Measurements from ENCODE around the gene ZFAND5. TPM values are rescaled to one million over a fixed set of nuclear protein-coding genes. Genes with fewer than 3 reads are reported as not detected.

The ZFAND5 gene
- total RNA-seq, 1 donor from 2014 or later = 183 TPM

DNA sequence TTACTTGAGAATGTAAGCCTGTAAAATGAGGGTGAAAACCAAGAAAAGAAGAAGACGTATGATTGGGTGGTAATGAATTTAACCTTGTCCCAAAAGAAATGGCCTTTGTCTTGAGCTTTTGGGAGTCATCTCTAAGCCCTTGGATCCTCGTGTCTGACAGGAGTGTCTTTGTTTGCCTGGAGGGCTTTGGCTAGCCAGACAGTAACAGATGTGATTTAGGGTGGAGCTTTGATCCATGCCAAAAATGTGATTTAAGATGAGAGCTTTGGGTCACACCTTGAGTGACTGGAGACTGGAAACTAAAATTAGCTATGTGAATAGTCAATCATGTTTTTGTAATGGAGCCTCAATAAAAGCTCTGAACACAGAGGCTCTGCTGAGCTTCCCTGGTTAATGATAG is 25.9 kb upstream of the ZFAND5 start:
- Histone ChIP-seq H3K4me3 (no peak overlapping the region), H3K27ac (replicated peaks) (no peak overlapping the region), H3K27me3 (ENCODE audit: low read depth) (no peaks in the 10 kb centered on the region), H3K4me1 (no peaks in the 10 kb centered on the region), H3K9me3 (replicated peaks) (no peaks in the 10 kb centered on the region), H3K36me3 (no peaks in the 10 kb centered on the region)
- DNase-seq = no peak
- TF ChIP-seq, protein P1, sequence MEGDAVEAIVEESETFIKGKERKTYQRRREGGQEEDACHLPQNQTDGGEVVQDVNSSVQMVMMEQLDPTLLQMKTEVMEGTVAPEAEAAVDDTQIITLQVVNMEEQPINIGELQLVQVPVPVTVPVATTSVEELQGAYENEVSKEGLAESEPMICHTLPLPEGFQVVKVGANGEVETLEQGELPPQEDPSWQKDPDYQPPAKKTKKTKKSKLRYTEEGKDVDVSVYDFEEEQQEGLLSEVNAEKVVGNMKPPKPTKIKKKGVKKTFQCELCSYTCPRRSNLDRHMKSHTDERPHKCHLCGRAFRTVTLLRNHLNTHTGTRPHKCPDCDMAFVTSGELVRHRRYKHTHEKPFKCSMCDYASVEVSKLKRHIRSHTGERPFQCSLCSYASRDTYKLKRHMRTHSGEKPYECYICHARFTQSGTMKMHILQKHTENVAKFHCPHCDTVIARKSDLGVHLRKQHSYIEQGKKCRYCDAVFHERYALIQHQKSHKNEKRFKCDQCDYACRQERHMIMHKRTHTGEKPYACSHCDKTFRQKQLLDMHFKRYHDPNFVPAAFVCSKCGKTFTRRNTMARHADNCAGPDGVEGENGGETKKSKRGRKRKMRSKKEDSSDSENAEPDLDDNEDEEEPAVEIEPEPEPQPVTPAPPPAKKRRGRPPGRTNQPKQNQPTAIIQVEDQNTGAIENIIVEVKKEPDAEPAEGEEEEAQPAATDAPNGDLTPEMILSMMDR (IDR thresholded peaks at IDR 0.05; ENCODE audit: borderline replicate concordance) = no peak
- intact Hi-C loops (cut with micrococcal nuclease) = no loop called here

DNA sequence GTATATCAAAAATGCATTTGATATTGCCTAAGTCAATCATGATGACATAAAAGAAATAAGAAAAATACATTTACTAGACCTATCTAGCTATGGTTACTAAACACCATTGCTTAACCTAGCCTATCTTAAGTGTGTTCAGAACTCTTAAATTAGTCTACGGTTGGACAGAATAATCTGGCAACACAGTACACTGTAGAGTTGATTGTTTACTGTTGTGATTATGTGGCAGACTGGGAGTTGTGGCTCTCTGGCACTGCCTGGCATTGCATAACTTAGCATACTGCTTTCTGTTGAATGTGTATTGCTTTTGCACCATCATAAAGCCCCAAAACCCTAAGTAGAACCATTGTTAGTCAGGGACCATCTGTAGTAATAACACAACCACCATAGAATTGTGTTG is 21.2 kb upstream of the ZFAND5 start:
- Histone ChIP-seq H3K4me3 (no peak overlapping the region), H3K4me1 (no peaks in the 10 kb centered on the region), H3K36me3 (no peaks in the 10 kb centered on the region), H3K27me3 (ENCODE audit: low read depth) (no peaks in the 10 kb centered on the region), H3K9me3 (replicated peaks) (no peaks in the 10 kb centered on the region), H3K27ac (replicated peaks) (no peak overlapping the region)
- intact Hi-C loops (cut with micrococcal nuclease) = no loop called here
- TF ChIP-seq, protein P1 (IDR thresholded peaks at IDR 0.05; ENCODE audit: borderline replicate concordance) = no peak
- DNase-seq = no peak

DNA sequence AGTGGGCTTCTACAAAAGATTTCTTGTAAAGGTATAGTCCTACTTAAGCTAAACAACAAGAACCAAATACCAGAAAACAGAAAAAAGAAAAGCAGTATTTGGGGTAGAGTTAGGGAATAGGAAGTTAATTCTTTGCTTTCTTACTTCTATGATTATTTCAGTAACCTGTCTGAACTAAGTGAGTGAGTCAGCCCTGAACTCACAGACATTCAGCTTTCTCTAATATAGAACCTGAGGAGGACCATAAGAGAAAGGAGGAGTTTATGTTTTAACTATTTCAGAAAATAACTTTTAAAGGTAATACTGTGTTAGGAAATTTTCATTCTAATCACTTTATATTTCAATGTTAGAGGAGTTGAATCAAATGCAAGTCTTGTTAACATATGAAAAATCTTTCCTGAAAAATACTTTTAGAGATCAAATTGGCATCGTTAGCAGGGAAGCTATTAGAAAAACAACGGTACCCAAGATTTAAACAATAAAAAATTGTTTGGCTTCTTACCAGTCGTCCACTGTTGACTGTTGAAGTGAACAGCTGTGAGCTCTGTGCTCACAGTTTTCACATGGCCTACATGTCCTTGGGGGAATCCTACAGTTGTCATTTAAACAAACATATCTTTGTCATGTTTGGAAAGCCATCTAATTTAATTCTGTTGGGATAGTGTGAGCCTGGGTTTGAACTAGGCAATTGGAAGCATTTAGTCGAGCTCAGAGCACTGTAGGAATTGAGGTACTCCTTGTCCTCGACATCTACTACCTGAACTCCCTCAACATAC is 19.9 kb upstream of the ZFAND5 start:
- Histone ChIP-seq H3K27me3 (ENCODE audit: low read depth) (no peaks in the 10 kb centered on the region), H3K4me1 (no peaks in the 10 kb centered on the region), H3K4me3 (no peak overlapping the region), H3K36me3 (no peaks in the 10 kb centered on the region), H3K9me3 (replicated peaks) (no peaks in the 10 kb centered on the region), H3K27ac (replicated peaks) (no peak overlapping the region)
- intact Hi-C loops (cut with micrococcal nuclease) = no loop called here
- no peak for DNase-seq
- TF ChIP-seq, protein P1 (IDR thresholded peaks at IDR 0.05; ENCODE audit: borderline replicate concordance) = no peak

DNA sequence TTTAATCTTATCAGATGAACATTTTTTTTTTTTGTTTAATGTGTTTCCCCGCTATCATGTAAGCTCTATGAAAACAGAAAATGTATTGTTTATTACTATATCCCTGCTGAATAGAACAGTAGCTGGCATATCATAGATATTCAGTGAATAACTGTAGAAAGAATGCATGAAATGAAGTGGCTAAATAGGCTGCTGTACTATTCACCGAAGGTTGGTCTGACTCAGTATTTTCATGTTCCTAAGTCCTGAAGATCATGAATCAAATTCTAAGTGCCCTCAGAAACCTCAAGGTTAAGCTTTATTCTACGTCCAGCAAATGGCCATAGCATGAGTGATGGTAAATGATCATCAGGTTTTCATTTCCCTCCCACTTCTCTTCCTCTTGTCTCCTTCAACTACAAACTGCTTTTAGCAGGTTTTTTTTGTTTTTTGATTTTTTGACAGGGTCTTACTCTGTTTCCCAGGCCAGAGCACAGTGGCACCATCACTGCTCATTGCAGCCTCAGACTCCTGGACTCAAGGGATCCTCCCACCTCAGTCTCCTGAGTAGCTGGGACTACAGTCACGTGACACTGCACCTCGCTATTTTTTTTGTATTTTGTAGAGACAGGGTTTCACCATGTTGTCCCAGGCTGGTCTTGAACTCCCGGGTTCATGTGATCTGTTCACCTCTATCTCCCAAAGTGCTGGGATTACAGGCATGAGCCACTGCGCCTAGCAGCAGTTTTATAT is 19.1 kb upstream of the ZFAND5 start:
- DNase-seq = no peak
- Histone ChIP-seq H3K4me1 (no peaks in the 10 kb centered on the region), H3K27ac (replicated peaks) (no peak overlapping the region), H3K36me3 (no peaks in the 10 kb centered on the region), H3K4me3 (no peak overlapping the region), H3K27me3 (ENCODE audit: low read depth) (no peaks in the 10 kb centered on the region), H3K9me3 (replicated peaks) (no peaks in the 10 kb centered on the region)
- intact Hi-C loops (cut with micrococcal nuclease) = no loop called here
- TF ChIP-seq, protein P1 (IDR thresholded peaks at IDR 0.05; ENCODE audit: borderline replicate concordance) = no peak

DNA sequence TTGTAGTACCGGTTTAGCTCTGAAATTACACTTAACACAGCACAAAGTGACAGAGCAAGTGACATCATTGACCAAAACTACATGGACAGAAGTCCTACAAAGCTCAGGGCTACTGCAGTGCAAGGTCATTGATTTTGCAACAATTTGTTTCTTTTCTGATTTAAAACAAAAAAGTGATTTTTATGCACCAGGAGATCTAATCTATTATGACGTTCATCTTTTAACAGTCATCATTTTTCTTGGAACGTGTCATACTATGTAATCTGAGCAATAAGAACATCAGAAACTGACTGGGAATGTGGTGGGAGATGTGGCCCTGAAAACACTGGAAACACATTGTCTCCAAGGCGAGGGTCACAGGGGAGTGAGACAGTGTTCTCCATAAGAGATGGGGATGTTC is 17.4 kb upstream of the ZFAND5 start:
- Histone ChIP-seq H3K27me3 (ENCODE audit: low read depth) (no peaks in the 10 kb centered on the region), H3K36me3 (no peaks in the 10 kb centered on the region), H3K27ac (replicated peaks) (no peak overlapping the region), H3K4me1 (no peaks in the 10 kb centered on the region), H3K9me3 (replicated peaks) (no peaks in the 10 kb centered on the region), H3K4me3 (no peak overlapping the region)
- intact Hi-C loops (cut with micrococcal nuclease) = no loop called here
- TF ChIP-seq, protein P1 (IDR thresholded peaks at IDR 0.05; ENCODE audit: borderline replicate concordance) = no peak
- DNase-seq = no peak

All from left ventricle myocardium inferior (tissue), 1 donor.